Cardiac septum (tissue), 1 donor: ENCODE results near the gene AMHR2. TPM values are rescaled to one million over a fixed set of nuclear protein-coding genes. Genes with fewer than 3 reads are reported as not detected.
"Not testable (repeated sequence)": the region's sequence is repeated elsewhere in the genome, so short reads cannot be mapped to it uniquely, and the experiment has no call there.

Source experiments
- DNase-seq: peaks from one replicate; pipeline ENCODE4 v3.0.0-alpha.2; 2020; ENCODE audit warnings: low spot score
- intact Hi-C: fragments of 100-400 bp; cut with DNase I; formaldehyde crosslinking; loops from one replicate; pipeline ENCODE4 v1.14.0; 2022
- long read RNA-seq: library from polyadenylated mRNA; unstranded; transcript quantifications from one replicate; pipeline ENCODE4 v2.0.0, GENCODE V29; 2021
- total RNA-seq: library from RNA; stranded (reverse); fragmentation: NEBNext Ultra II Directional; extraction: Animal tissue kit (Norgen Biotek cat#: 25700); gene quantifications from one replicate; pipeline ENCODE4 v1.2.1, GENCODE V29; 2021
- donor health status: DM: no; HTN: no; CAD: no.

The AMHR2 gene
- 0.43 TPM for total RNA-seq
- long read RNA-seq, result 0 reads

DNA sequence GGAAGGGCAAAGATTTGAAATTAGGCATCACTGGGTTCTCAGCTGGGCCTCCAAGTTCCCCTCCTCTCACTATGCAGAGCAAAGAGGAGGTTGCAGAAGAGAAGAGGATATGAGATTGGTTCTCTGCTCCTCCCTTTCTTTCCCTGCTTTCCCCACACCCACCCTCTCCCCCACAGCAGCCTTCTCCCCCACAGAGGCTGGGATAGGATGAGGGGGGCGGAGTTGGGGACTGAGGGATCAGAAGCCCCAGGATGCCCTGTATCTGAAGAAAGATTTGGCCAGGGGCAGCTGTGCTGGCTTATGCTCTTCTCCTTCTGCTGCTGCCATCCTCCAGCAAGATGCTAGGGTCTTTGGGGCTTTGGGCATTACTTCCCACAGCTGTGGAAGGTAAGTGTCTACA is at the start of gene AMHR2:
TSS of gene AMHR2 (plus strand) at position 259 of the 400 bp plus-strand sequence. CDS start at position 339, 80 bp downstream.
- DNase-seq, result no peak
- intact Hi-C loops, result no loop called here

GRCh38 chr12:53374277-53374676 is 49.4 kb upstream of the AMHR2 start:
- not testable (repeated sequence) for DNase-seq

GRCh38 chr12:53376747-53377146 is 46.9 kb upstream of the AMHR2 start:
- intact Hi-C loops, result no loop called here
- DNase-seq, result no peak

More at GRCh38 chr12:53374277-53374676, 49.4 kb upstream of the AMHR2 start:
- intact Hi-C loops, result not testable (repeated sequence)

- DNase-seq, result no peak
Measured at GRCh38 chr12:53378222-53378621, 45.4 kb upstream of the AMHR2 start.

GRCh38 chr12:53378724-53379388 is 44.8 kb upstream of the AMHR2 start:
- intact Hi-C loops, result no loop called here
- no peak for DNase-seq

More at GRCh38 chr12:53378222-53378621, 45.4 kb upstream of the AMHR2 start:
- intact Hi-C loops, result no loop called here

GRCh38 chr12:53379389-53380103 is 44.1 kb upstream of the AMHR2 start:
- DNase-seq, result peak; percentile 99
- intact Hi-C loops, result loop anchor here (5.0 kb wide), 1 partner anchor 57 kb away; the partner anchor contains the start of gene AAAS

GRCh38 chr12:53380104-53380793 is 43.4 kb upstream of the AMHR2 start, which contains the start of gene SP1:
Gene SP1 (plus strand): TSS chr12:53380176. CDS start chr12:53380292, 116 bp downstream.
- intact Hi-C loops, result loop anchor here (5.0 kb wide), 1 partner anchor 58 kb away; the partner anchor contains the start of gene AAAS
- DNase-seq, result peak; percentile 95

- no peak for DNase-seq
- intact Hi-C loops, result loop anchor here (5.0 kb wide), 1 partner anchor 59 kb away; the partner anchor contains the start of gene AAAS
Measured at GRCh38 chr12:53380794-53381730, 42.6 kb upstream of the AMHR2 start.

- intact Hi-C loops, result loop anchor here (5.0 kb wide), 1 partner anchor 60 kb away; the partner anchor contains the start of gene AAAS
- DNase-seq, result peak; percentile 83
Measured at GRCh38 chr12:53381731-53382630, 41.7 kb upstream of the AMHR2 start.

GRCh38 chr12:53383258-53383657 is 40.4 kb upstream of the AMHR2 start:
- intact Hi-C loops, result loop anchor here (5.0 kb wide), 1 partner anchor 61 kb away; the partner anchor contains the start of gene AAAS

GRCh38 chr12:53386381-53386780 is 37.3 kb upstream of the AMHR2 start:
- intact Hi-C loops, DNase-seq: not testable (repeated sequence)

More at GRCh38 chr12:53383258-53383657, 40.4 kb upstream of the AMHR2 start:
- no peak for DNase-seq

DNA sequence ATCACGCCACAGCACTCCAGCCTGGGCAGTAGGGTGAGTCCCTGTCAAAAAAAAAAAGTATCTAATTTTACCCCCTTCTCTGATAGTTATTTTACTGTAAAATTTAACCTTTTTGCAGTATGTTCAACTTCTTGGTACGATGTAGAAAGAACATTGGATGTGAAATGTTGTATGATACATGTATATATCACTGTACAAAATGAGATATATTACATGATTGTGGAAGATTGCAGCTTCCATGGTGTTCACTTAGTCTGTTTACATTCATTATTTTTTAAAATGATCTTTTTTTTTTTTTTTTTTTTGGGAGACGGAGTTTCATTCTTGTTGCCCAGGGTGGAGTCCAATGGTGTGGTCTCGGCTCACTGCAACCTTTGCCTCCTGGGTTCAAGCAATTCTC is 34.7 kb upstream of the AMHR2 start:
- intact Hi-C loops, result no loop called here
- no peak for DNase-seq

GRCh38 chr12:53389702-53390101 is 34.0 kb upstream of the AMHR2 start:
- intact Hi-C loops, result no loop called here
- no peak for DNase-seq

GRCh38 chr12:53391724-53392123 is 31.9 kb upstream of the AMHR2 start:
- DNase-seq, result no peak
- intact Hi-C loops, result no loop called here

GRCh38 chr12:53399896-53400295 is 23.8 kb upstream of the AMHR2 start:
- DNase-seq, result no peak
- intact Hi-C loops, result no loop called here

DNA sequence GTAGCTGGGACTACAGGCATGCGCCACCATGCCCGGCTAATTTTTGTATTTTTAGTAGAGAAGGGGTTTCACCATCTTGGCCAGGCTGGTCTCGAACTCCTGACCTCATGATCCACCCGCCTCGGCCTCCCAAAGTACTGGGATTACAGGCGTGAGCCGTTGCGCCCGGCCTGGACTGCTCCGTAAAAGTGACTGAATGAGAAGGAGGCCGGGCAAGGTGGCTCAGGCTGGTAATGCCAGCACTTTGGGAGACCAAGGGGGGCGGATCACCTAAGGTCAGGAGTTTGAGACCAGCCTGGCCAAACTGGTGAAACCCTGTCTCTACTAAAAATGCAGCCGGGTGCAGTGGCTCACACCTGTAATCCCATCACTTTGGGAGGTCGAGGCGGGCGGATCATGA is 21.3 kb upstream of the AMHR2 start:
- intact Hi-C loops, DNase-seq: not testable (repeated sequence)

- no peak for DNase-seq
Measured at GRCh38 chr12:53402871-53403270, 20.8 kb upstream of the AMHR2 start.

DNA sequence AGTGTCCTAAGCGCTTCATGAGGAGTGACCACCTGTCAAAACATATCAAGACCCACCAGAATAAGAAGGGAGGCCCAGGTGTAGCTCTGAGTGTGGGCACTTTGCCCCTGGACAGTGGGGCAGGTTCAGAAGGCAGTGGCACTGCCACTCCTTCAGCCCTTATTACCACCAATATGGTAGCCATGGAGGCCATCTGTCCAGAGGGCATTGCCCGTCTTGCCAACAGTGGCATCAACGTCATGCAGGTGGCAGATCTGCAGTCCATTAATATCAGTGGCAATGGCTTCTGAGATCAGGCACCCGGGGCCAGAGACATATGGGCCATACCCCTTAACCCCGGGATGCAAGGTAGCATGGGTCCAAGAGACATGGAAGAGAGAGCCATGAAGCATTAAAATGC is 12.7 kb upstream of the AMHR2 start:
- intact Hi-C loops, result no loop called here
- DNase-seq, result no peak

More at GRCh38 chr12:53402871-53403270, 20.8 kb upstream of the AMHR2 start:
- intact Hi-C loops, result no loop called here
